Activated CD8-positive, alpha-beta memory T cell treated with anti-CD3 and anti-CD28 coated beads for 4 hours (primary cell): ENCODE data around the gene ATL2.
"Not testable (repeated sequence)": the region's sequence is repeated elsewhere in the genome, so short reads cannot be mapped to it uniquely, and the experiment has no call there.

Source experiments
- DNase-seq, 2 donors: peaks; one replicate each; pipeline ENCODE4 v3.0.0-alpha.2; 2020; ENCODE audit warnings: low read depth in 2 of 2

ATL2 gene

GRCh38 chr2:38274286-38275276 lies 102.5 kb downstream of the ATL2 start:
- DNase-seq = no peak

DNA sequence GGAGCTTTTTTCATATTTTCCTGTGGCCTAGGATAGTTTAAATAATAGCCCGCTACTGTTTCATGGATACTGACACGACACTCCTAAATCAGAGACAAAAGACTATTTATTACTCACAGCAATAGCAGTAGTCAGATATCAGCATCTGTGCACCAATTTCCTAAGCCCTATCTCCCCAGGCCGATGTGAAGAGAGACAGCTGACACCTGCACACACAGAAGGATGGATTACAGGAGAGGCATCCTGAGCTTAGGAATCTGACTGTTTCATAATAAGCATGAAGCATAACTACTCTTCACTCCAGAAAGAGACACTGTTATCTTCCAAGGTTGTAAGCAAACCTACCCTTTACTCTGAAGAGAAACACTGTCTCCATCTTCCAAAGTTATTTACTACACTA lies 105.4 kb downstream of the ATL2 start:
- no peak for DNase-seq

DNA sequence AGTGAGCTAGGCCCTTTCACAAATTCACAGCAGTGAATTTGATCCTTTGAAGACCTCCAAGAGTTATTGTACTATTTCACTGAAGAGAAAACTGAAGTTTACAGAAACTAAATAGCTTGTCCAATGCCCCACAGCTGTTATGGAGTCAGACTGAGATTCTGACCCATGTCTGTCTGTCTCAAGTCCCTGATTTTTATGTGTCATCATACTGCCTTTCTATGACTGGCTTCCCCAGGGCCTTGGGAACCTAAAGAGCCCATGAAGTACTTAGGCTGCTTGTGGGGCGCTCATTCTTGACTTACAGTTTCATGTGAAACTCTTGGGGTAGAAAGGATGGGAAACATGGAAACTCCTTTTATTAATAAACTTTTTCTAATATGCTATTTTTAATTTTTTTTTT lies 107.7 kb downstream of the ATL2 start:
- no peak for DNase-seq

- DNase-seq = no peak
Observed at GRCh38 chr2:38268691-38269327, 108.3 kb downstream of the ATL2 start.

DNA sequence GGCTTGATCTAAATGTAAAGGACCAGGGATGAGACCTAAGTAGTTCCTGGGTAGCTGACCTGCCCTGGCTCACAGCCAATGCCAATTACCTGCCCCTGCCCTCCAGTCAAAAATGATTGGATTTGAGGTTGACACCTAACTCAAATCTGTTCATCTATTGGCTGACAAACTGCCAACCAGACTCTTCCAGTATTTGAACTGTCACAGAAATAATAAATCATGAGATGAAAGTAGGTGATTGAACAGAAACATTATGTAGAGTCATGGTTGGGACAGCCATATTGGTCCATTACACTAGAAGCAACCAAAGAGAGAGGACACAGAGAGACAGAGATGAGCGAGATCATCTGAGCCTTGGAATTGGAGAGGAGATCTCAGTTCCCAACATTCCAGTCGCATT lies 109.1 kb downstream of the ATL2 start:
- DNase-seq = no peak

- no peak for DNase-seq
Observed at GRCh38 chr2:38267270-38267925, 109.7 kb downstream of the ATL2 start.

DNA sequence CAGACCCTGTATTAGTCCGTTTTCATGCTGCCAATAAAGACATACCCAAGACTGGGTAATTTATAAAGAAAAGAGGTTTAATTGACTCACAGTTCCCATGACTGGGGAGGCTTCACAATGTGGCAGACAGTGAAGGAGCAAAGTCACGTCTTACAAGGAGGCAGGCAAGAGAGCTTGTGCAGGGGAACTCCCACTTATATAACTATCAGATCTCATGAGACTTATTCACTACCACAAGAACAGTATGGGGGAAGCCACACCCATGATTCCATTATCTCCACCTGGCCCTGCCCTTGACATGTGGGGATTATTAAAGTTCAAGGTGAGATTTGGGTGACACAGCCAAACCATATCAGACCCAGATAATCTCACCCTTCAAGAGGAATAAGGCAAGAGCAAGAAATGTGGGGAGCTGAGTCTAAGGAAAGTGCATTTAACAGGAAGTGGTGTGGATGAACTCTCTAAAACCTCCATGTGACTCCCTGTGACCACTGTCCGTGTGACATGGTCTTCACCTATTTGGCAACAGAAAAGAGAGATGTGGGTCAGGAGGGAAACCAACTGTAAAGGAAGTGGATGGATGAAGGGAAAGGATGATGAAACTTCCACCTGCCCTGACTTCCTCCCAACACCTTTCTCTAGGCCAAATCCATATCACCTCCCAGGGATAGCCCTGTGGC lies 110.6 kb downstream of the ATL2 start:
- DNase-seq = no peak

GRCh38 chr2:38265461-38265860 lies 111.6 kb downstream of the ATL2 start:
- DNase-seq = no peak

GRCh38 chr2:38264396-38265221 lies 112.5 kb downstream of the ATL2 start:
- DNase-seq = no peak

- DNase-seq = no peak
Observed at GRCh38 chr2:38263293-38263692, 113.8 kb downstream of the ATL2 start.

DNA sequence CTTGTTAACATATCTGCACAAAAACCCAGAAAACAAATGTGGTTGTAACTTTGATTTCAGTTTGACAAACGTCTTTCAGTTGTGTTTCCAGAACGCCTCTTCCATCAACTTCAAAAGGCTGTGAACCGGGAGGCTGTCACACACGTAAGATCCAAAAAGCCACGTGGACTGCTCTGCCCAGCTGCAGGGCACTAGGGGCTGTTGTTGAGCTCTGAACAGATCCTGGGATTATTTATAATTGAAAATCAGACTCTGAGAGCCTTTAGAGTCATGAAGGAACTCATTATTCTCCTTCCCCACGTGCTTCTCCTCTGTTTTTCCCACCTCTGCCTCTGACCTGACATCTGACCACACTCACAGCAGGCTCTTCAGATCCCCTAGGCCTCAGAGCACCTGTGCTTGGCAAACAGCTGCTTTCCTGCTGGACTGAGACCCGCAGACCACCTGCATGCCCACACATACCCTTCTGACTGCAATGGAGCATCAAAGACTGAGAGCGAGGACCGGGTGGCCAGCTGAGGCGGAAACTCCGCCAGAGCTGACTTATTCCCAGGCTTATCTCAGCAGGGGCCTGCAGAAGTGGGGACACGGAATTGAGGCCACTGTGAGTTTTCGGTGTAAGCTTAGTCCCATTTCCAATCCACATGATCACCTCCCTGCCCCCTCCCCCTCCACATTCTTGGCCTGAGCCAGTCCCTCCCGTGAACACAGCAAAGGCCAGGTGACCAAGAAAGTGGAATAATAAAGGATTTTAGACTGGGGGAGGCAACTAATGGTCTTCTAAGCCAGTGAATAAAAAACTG lies 114.8 kb downstream of the ATL2 start:
- DNase-seq = no peak

- DNase-seq = no peak
Observed at GRCh38 chr2:38261569-38262068, 115.5 kb downstream of the ATL2 start.

GRCh38 chr2:38260972-38261371 lies 116.1 kb downstream of the ATL2 start:
- DNase-seq = no peak

DNA sequence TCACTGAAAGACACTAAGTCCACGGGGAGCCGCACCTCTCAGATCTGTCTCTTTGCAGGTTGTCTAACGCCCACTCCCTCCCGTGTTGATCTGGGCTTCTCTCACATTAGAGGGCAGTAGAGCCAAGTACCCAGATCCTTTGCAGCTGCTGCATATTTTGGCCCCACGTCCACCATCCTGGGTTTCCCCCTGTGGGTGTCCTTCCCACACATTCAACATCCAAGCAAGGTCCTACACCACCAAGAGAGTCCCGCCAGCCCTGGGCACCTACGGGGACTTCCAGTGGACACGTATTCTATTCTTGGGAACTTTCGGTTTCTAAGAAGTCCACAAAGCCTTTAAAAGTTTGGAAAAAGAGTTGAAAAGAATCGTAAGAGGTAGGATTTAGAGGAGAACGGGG lies 116.6 kb downstream of the ATL2 start:
- DNase-seq = no peak

DNA sequence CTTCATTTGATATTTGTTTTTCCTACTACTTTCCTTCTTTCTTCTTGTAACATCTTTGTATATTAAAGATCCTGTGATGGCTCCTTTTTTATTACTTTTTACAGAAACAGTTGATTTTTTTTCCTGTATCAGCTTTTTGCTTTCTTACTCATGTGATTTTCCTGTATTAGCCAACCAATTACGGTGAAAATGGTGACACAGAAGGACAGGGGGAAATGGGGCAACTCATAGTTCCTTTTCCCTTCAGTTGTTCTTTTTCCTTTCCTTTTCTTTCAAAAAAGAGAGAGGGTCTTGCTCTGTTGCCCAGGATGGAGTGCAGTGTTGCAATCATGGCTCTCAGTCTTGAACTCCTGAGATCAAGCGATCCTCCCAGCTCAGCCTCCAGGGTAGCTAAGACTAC lies 117.8 kb downstream of the ATL2 start:
- no peak for DNase-seq

GRCh38 chr2:38257680-38258079 lies 119.4 kb downstream of the ATL2 start:
- not testable (repeated sequence) for DNase-seq

- no peak for DNase-seq
Observed at GRCh38 chr2:38256610-38257009, 120.5 kb downstream of the ATL2 start.

DNA sequence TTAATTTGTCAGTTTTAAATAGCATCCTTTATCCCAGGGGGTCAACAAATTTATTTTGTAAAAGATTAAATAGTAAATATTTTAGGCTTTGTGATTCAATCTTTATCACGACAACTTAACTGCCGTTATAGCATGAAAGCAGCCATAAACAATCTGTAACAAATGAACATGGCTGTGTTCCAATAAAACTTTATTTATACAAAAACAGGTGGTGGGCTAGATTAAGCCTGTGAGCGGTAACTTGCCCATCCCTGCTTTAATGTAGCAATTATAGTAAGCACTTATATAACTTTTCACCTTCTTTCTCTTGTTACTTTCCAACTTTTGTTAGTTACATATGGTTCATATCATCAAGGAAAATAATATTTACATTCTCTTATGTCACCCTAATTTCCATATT lies 121.9 kb downstream of the ATL2 start:
- DNase-seq = no peak

DNA sequence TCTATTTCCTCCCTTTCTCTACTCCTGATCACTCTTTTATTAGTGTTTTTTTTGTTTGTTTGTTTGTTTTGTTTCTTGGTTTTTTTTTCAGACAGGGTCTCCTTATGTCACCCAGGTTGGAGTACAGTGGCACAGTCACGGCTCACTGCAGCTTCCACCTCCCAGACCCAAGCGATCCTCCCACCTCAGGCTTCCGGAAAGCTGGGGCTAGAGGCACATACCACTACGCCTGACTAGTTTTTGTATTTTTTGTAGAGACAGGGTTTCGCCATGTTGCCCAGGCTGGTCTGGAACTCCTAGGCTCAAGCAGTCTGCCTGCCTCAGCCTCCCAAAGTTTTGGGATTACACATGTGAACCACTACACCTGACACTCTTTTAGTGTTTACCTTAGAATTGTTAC lies 122.3 kb downstream of the ATL2 start:
- no peak for DNase-seq

DNA sequence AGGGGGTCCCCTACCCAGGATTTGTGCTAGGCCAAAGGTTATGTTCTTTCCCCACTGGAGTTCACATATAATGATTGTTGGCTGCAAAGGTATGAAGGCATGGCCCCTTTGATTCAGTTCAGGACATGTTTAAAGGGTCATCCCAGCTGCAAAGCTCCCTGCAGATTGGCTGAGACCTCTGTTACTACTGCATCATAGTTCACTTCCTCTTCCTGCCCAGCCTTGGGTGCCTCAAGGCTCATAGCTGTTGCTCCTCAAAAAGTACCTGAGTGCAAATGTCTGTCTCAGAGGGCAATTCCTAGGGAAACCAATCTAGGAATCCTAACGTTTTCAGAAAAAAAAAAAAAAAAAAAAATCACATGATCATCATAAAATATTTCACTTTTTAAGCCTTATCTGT lies 125.1 kb downstream of the ATL2 start:
- DNase-seq = no peak
